Endothelial cell of umbilical vein (primary cell): ENCODE measurements around the gene SPAG8. TPM values are rescaled to one million over a fixed set of nuclear protein-coding genes. Genes with fewer than 3 reads are reported as not detected.

Experiments
- BruUV-seq: library from RNA; stranded (reverse); fragments of 400-500 nt; replicated peaks from 2 replicates; lab custom pipeline; 2021; lab: Mats Ljungman, UMichigan
- CTCF ChIA-PET: fragments of 300-600, 350-600 bp; sonication (Branson Sonifier 250); formaldehyde crosslinking; loops from one replicate; lab custom pipeline; 2021; ENCODE audit warnings: antibody characterized with exemption, inconsistent platforms; lab: Charles Lee
- POLR2A ChIA-PET: fragments of 300-600, 350-600 bp; sonication (Branson Sonifier 250); formaldehyde crosslinking; loops from one replicate; lab custom pipeline; 2021; ENCODE audit warnings: antibody characterized with exemption, inconsistent platforms; lab: Charles Lee
- DNase-seq: peaks from one replicate; pipeline ENCODE4 v3.0.0-alpha.2; 2011; ENCODE audit warnings: low read depth, low spot score
- FAIRE-seq: peaks from 2 replicates; lab custom pipeline; 2011; peaks lifted over from hg19 to GRCh38; lab: Jason Lieb, UNC
- H2AFZ ChIP-seq: 2 replicates; pipeline ENCODE4 v1.6.0; 2012; ENCODE audit warnings: low read depth, low read length, control low read depth, inconsistent platforms
- H3K27ac ChIP-seq: 2 replicates; pipeline ENCODE4 v1.5.1; 2011; ENCODE audit warnings: low read depth, mild to moderate bottlenecking, control low read depth, low read length, moderate library complexity; ENCODE audit not compliant: insufficient read depth
- H3K27me3 ChIP-seq, 2 experiments: 2 replicates each; pipeline versions ENCODE4 v1.6.0 to v1.6.1; 2011; ENCODE audit warnings: low read length in 2 of 2, mixed read lengths in 1 of 2; ENCODE audit not compliant: control insufficient read depth in 2 of 2, insufficient read depth in 2 of 2
- H3K36me3 ChIP-seq, 2 experiments: 2 replicates in 1 of 2; 3 replicates in 1 of 2; pipeline ENCODE4 v1.5.1; 2011; ENCODE audit warnings: low read length in 2 of 2, mild to moderate bottlenecking in 1 of 2, moderate library complexity in 1 of 2; ENCODE audit not compliant: control insufficient read depth in 2 of 2, insufficient read depth in 2 of 2; ENCODE audit errors: extremely low read depth in 1 of 2
- H3K4me1 ChIP-seq: 3 replicates; pipeline ENCODE4 v1.5.1; 2011; ENCODE audit warnings: mild to moderate bottlenecking, low read length; ENCODE audit not compliant: control insufficient read depth, insufficient read depth; ENCODE audit errors: extremely low read depth
- H3K4me2 ChIP-seq: 2 replicates; pipeline ENCODE4 v1.6.1; 2011; ENCODE audit warnings: low read length, control low read depth, mixed read lengths; ENCODE audit not compliant: insufficient read depth
- H3K4me3 ChIP-seq, 3 experiments: fragments of 200-600 bp in 1 of 3; sonication (generic), shearing (Covaris generic) in 1 of 3; replicated peaks in 1 of 3; 2 replicates each; pipeline ENCODE4 v1.5.1; 2011 to 2016; ENCODE audit warnings: control low read depth in 3 of 3, low read length in 3 of 3, mild to moderate bottlenecking in 2 of 3, inconsistent platforms in 1 of 3, low read depth in 1 of 3, moderate library complexity in 1 of 3; ENCODE audit not compliant: insufficient read depth in 1 of 3
- H3K79me2 ChIP-seq: 2 replicates; pipeline ENCODE4 v1.6.0; 2012; ENCODE audit warnings: low read length, inconsistent platforms; ENCODE audit not compliant: control insufficient read depth, insufficient read depth
- H3K9ac ChIP-seq: replicated peaks from 2 replicates; pipeline ENCODE3; 2011; ENCODE audit warnings: low read length, control low read depth; ENCODE audit not compliant: insufficient read depth; ENCODE audit errors: extremely low read depth
- H3K9me1 ChIP-seq: replicated peaks from 3 replicates; pipeline ENCODE4 v1.6.0; 2011; ENCODE audit warnings: mild to moderate bottlenecking, low read length; ENCODE audit not compliant: control insufficient read depth, insufficient read depth; ENCODE audit errors: extremely low read depth
- H3K9me3 ChIP-seq: replicated peaks from 2 replicates; pipeline ENCODE4 v1.5.1; 2012; ENCODE audit warnings: low read length, inconsistent platforms; ENCODE audit not compliant: control insufficient read depth, insufficient read depth
- H4K20me1 ChIP-seq: replicated peaks from 2 replicates; pipeline ENCODE3; 2011; ENCODE audit warnings: mild to moderate bottlenecking, low read length; ENCODE audit not compliant: control insufficient read depth, insufficient read depth; ENCODE audit errors: extremely low read depth
- CTCF ChIP-seq, 2 donors: IDR thresholded peaks; 1 replicate in 1 of 2; 2 replicates in 1 of 2; pipeline ENCODE4 v1.5.1; 2011; ENCODE audit warnings: low read length in 2 of 2, mild to moderate bottlenecking in 2 of 2, moderate library complexity in 2 of 2, control low read depth in 1 of 2, inconsistent platforms in 1 of 2, low read depth in 1 of 2; ENCODE audit not compliant: insufficient read depth in 1 of 2; ENCODE audit errors: extremely low read depth in 1 of 2
- POLR2AphosphoS5 ChIP-seq: IDR thresholded peaks from 2 replicates; pipeline ENCODE4 v1.6.1; 2012; ENCODE audit warnings: low read depth, mild to moderate bottlenecking, control low read depth, low read length, moderate library complexity; ENCODE audit not compliant: insufficient read depth
- dilution Hi-C: fragments of 300-500 bp; cut with MboI; formaldehyde crosslinking; loops from one replicate; pipeline ENCODE4 v1.15.0; 2019; ENCODE audit warnings: low sequenced_read_pairs; ENCODE audit not compliant: extremely low pct_ligation_motif_present
- intact Hi-C: fragments of 100-400 bp; cut with micrococcal nuclease; formaldehyde crosslinking; loops from one replicate; pipeline ENCODE4 v1.10.0; 2022
- polyA plus RNA-seq, 4 experiments: library from polyadenylated mRNA; depleted of rRNA in 3 of 4; stranded (reverse) in 3 of 4; unstranded in 1 of 4; fragments of >200 nt; gene quantifications; 2 replicates each; pipeline versions ENCODE4 v1.2.1 to v1.2.3, GENCODE V29; 2011 to 2012; ENCODE audit warnings: missing spikeins in 1 of 4
- total RNA-seq: library from RNA; stranded (reverse); gene quantifications from 2 replicates; pipeline ENCODE4 v1.2.3, GENCODE V29; 2021

SPAG8 gene
- total and polyA plus RNA-seq, 2 donors (not counting 3 experiments of a cell fraction or from before 2014, with no cell fraction given) = 0.21 to 0.69 TPM

- no peak overlapping the region for H3K4me2 ChIP-seq
These were observed 14.1 kb upstream of the SPAG8 start for GRCh38 chr9:35826071-35826701.

More at GRCh38 chr9:35826071-35826701, 14.1 kb upstream of the SPAG8 start:
- CTCF ChIA-PET = interaction anchor here (0.6 to 7.6 kb wide), 67 partner anchors 8 to 341 kb away, joined by 3 to 277 read pairs (median 5); partner anchors contain the start of genes CREB3, GBA2, HINT2 and HRCT1
- H3K27ac ChIP-seq = no peak overlapping the region
- DNase-seq (peak; percentile 85), FAIRE-seq (peak; percentile 97)
- peak overlapping the region; percentile 68 for H2AFZ ChIP-seq
- H3K4me1 ChIP-seq = peaks cover 9% of the 10 kb centered on the region
- no peak overlapping the region for H3K4me3 ChIP-seq
- H3K9ac ChIP-seq = no peak overlapping the region
- H3K9me3 ChIP-seq = no peaks in the 10 kb centered on the region
- H4K20me1 ChIP-seq = no peaks in the 10 kb centered on the region
- peak; percentile 72 to 90 for TF ChIP-seq CTCF (IDR thresholded peaks at IDR 0.05; ENCODE audit: extremely low read depth in 1 of 2, insufficient read depth in 1 of 2, low read depth in 1 of 2, low read length in 2 of 2)
- no peak for TF ChIP-seq POLR2AphosphoS5
- BruUV-seq = no TSS peak
- dilution Hi-C loops (no loop called here), intact Hi-C loops (loop anchor here (1.0 to 5.0 kb wide), 7 partner anchors 11 to 121 kb away; partner anchors contain the start of genes CREB3, HINT2 and TLN1)
- H3K79me2 ChIP-seq = no peaks in the 10 kb centered on the region
- no peaks in the 10 kb centered on the region for H3K9me1 ChIP-seq
- POLR2A ChIA-PET = no interaction called here
- no peaks in the 10 kb centered on the region for H3K27me3 ChIP-seq
- no peaks in the 10 kb centered on the region for H3K36me3 ChIP-seq
